Activated CD8-positive, alpha-beta T cell treated with anti-CD3 and anti-CD28 coated beads for 36 hours (primary cell): Measurements from ENCODE around the gene PLXND1. TPM values are rescaled to one million over a fixed set of nuclear protein-coding genes. Genes with fewer than 3 reads are reported as not detected.

ENCODE experiments used
- ATAC-seq: fragments of 200-7000 bp; cut with Tn5 transposase; one replicate; pipeline ENCODE4 v1.10.0; 2021; ENCODE audit warnings: mild to moderate bottlenecking, moderate library complexity
- CTCF ChIA-PET: fragments of 350-600 bp; sonication (Branson Sonifier 250); formaldehyde crosslinking; loops from one replicate; lab custom pipeline; 2021; ENCODE audit warnings: antibody characterized with exemption; lab: Charles Lee
- POLR2A ChIA-PET: fragments of 350-600 bp; sonication (Branson Sonifier 250); formaldehyde crosslinking; loops from one replicate; lab custom pipeline; 2021; ENCODE audit warnings: antibody characterized with exemption; lab: Charles Lee
- DNase-seq: peaks from one replicate; pipeline ENCODE4 v3.0.0-alpha.2; 2020
- H3K27ac Mint-ChIP-seq: one replicate; pipeline ENCODE4 v1.8.0; 2021; ENCODE audit warnings: mild to moderate bottlenecking, mixed read lengths
- H3K27me3 Mint-ChIP-seq: one replicate; pipeline ENCODE4 v1.8.0; 2021; ENCODE audit warnings: mixed read lengths
- H3K36me3 Mint-ChIP-seq: one replicate; pipeline ENCODE4 v1.8.0; 2021; ENCODE audit warnings: low read depth, mixed read lengths
- H3K4me1 Mint-ChIP-seq: one replicate; pipeline ENCODE4 v1.8.0; 2021; ENCODE audit warnings: low read depth, mixed read lengths
- H3K4me3 Mint-ChIP-seq: one replicate; pipeline ENCODE4 v1.8.0; 2021; ENCODE audit warnings: mild to moderate bottlenecking, moderate library complexity, mixed read lengths
- H3K9me3 Mint-ChIP-seq: one replicate; pipeline ENCODE4 v1.8.0; 2021; ENCODE audit warnings: mixed read lengths
- intact Hi-C: fragments of 100-400 bp; cut with micrococcal nuclease; formaldehyde crosslinking; loops from one replicate; pipeline ENCODE4 v1.10.0; 2022
- total RNA-seq, 2 experiments: library from RNA; stranded (reverse); gene quantifications; one replicate each; pipeline ENCODE4 v1.2.3, GENCODE V29; 2021
- TF ChIP-seq, protein P1 (sequence below): fragments of 200-600 bp; IDR thresholded peaks from one replicate; pipeline ENCODE4 v1.8.0; 2022; ENCODE audit warnings: antibody characterized with exemption, mild to moderate bottlenecking

PLXND1 gene
- total RNA-seq, 2 experiments from 2014 or later: 10.7 to 12.5 TPM

DNA sequence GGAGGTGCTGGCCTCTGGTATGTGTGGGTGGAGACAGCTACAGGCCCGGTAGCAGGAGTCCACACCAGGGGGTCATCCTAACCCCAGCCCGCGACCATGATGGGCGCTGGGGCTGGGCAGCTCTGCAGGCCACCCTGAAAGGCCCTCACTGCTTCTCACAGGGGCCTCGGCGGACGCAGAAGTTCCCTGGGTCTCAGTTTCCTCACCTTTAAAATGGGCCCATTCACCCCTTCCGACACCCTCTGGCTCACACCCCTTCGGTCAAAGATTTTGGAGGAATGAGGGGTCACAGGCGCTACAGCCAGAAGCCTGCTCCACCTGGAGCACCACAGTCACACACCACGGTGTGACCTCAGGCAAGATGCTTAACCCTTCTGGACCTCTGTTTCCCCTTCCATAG, 8.0 kb downstream of the PLXND1 start:
- peaks cover 4% of the 10 kb centered on the region for H3K27me3 Mint-ChIP-seq
- intact Hi-C loops: no loop called here
- no peaks in the 10 kb centered on the region for H3K36me3 Mint-ChIP-seq
- POLR2A ChIA-PET: no interaction called here
- H3K4me1 Mint-ChIP-seq: peaks cover 13% of the 10 kb centered on the region
- ATAC-seq (no peak), DNase-seq (no peak)
- no peak overlapping the region for H3K4me3 Mint-ChIP-seq
- TF ChIP-seq, protein P1, sequence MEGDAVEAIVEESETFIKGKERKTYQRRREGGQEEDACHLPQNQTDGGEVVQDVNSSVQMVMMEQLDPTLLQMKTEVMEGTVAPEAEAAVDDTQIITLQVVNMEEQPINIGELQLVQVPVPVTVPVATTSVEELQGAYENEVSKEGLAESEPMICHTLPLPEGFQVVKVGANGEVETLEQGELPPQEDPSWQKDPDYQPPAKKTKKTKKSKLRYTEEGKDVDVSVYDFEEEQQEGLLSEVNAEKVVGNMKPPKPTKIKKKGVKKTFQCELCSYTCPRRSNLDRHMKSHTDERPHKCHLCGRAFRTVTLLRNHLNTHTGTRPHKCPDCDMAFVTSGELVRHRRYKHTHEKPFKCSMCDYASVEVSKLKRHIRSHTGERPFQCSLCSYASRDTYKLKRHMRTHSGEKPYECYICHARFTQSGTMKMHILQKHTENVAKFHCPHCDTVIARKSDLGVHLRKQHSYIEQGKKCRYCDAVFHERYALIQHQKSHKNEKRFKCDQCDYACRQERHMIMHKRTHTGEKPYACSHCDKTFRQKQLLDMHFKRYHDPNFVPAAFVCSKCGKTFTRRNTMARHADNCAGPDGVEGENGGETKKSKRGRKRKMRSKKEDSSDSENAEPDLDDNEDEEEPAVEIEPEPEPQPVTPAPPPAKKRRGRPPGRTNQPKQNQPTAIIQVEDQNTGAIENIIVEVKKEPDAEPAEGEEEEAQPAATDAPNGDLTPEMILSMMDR: no peak
- CTCF ChIA-PET: interaction anchor here (0.8 kb wide), 1 partner anchor 11 kb away, joined by 3 read pairs; no protein-coding TSS in a partner anchor
- no peak overlapping the region for H3K27ac Mint-ChIP-seq
- H3K9me3 Mint-ChIP-seq: no peaks in the 10 kb centered on the region

- peaks cover 9% of the 10 kb centered on the region for H3K27me3 Mint-ChIP-seq
- H3K36me3 Mint-ChIP-seq: no peaks in the 10 kb centered on the region
- no peak overlapping the region for H3K27ac Mint-ChIP-seq
- peaks cover 18% of the 10 kb centered on the region for H3K4me1 Mint-ChIP-seq
- no peak overlapping the region for H3K4me3 Mint-ChIP-seq
- DNase-seq (no peak), ATAC-seq (no peak)
- POLR2A ChIA-PET: interaction anchor here (0.6 kb wide), 1 partner anchor 967 kb away, joined by 3 read pairs; no protein-coding TSS in a partner anchor
- intact Hi-C loops: no loop called here
- H3K9me3 Mint-ChIP-seq: no peaks in the 10 kb centered on the region
- CTCF ChIA-PET: interaction anchor here (0.8 kb wide), 1 partner anchor 11 kb away, joined by 3 read pairs; no protein-coding TSS in a partner anchor
- TF ChIP-seq, protein P1: no peak
Measured at GRCh38 chr3:129598000-129598381, 8.5 kb downstream of the PLXND1 start.

- no peaks in the 10 kb centered on the region for H3K36me3 Mint-ChIP-seq
- intact Hi-C loops: no loop called here
- ChIA-PET CTCF (interaction anchor here (0.8 to 1.2 kb wide), 2 partner anchors 10 to 107 kb away, joined by 3 read pairs; no protein-coding TSS in a partner anchor), POLR2A (interaction anchor here (0.6 kb wide), 1 partner anchor 967 kb away, joined by 3 read pairs; no protein-coding TSS in a partner anchor)
- peaks cover 10% of the 10 kb centered on the region for H3K27me3 Mint-ChIP-seq
- ATAC-seq (no peak), DNase-seq (no peak)
- TF ChIP-seq, protein P1: no peak
- no peak overlapping the region for H3K4me3 Mint-ChIP-seq
- H3K27ac Mint-ChIP-seq: no peak overlapping the region
- peaks cover 23% of the 10 kb centered on the region for H3K4me1 Mint-ChIP-seq
- H3K9me3 Mint-ChIP-seq: no peaks in the 10 kb centered on the region
Measured at GRCh38 chr3:129597087-129597999, 9.1 kb downstream of the PLXND1 start.

- ChIA-PET CTCF (interaction anchor here (0.8 to 1.4 kb wide), 5 partner anchors 9 to 338 kb away, joined by 3 to 4 read pairs (median 3); no protein-coding TSS in a partner anchor), POLR2A (interaction anchor here (1.0 kb wide), 2 partner anchors 9 to 16 kb away, joined by 3 to 4 read pairs; no protein-coding TSS in a partner anchor)
- no peak for ATAC-seq
- no peak for DNase-seq
- Mint-ChIP-seq H3K27ac (no peak overlapping the region), H3K9me3 (no peaks in the 10 kb centered on the region), H3K36me3 (no peaks in the 10 kb centered on the region), H3K4me1 (peaks cover 23% of the 10 kb centered on the region), H3K4me3 (no peak overlapping the region), H3K27me3 (peaks cover 10% of the 10 kb centered on the region)
- intact Hi-C loops: no loop called here
- TF ChIP-seq, protein P1: no peak
Measured at GRCh38 chr3:129596194-129597086, 10.0 kb downstream of the PLXND1 start.
